Spleen (tissue), 7 donors: ENCODE data around the gene SCAMP5.

Source experiments
- CTCF ChIP-seq, 11 experiments: fragments of 200-600 bp in 7 of 11; fragments of 450-650 bp in 4 of 11; sonication (generic) in 4 of 11; IDR thresholded peaks in 8 of 11; conservative IDR thresholded peaks in 3 of 11; 1 replicate in 7 of 11; 2 replicates in 4 of 11; pipeline versions ENCODE4 v1.4.0 to v1.8.0; 2016 to 2021; ENCODE audit warnings: antibody characterized with exemption in 11 of 11, inconsistent platforms in 4 of 11, mild to moderate bottlenecking in 1 of 11
- POLR2A ChIP-seq, 3 donors: fragments of 450-650 bp; IDR thresholded peaks; one replicate each; pipeline ENCODE4 v1.5.1; 2017; ENCODE audit warnings: antibody characterized with exemption in 3 of 3, mild to moderate bottlenecking in 1 of 3
- POLR2AphosphoS5 ChIP-seq, 3 donors: sonication (generic); formaldehyde crosslinking; IDR thresholded peaks; one replicate each; pipeline ENCODE4 v1.5.1; 2017; ENCODE audit warnings: antibody characterized with exemption in 3 of 3
- donor health status: DM: no; HTN: no; CAD: no; lungs with moderate emphysema.
- donor health status: DM: no; HTN: no; CAD: no.
- donor health status: DM: no; HTN: no; CAD: no.

GRCh38 chr15:75019916-75020315 is 24.6 kb downstream of the SCAMP5 start:
- TF ChIP-seq POLR2A (IDR thresholded peaks at IDR 0.05) = no peak
- TF ChIP-seq CTCF (IDR thresholded peaks at IDR 0.05 in 8 of 11, conservative IDR thresholded peaks at IDR 0.05 in 3 of 11) = no peak
- TF ChIP-seq POLR2AphosphoS5 (IDR thresholded peaks at IDR 0.05) = no peak
